ENCODE results near the gene HCN2.
"Not testable (repeated sequence)": the region's sequence is repeated elsewhere in the genome, so short reads cannot be mapped to it uniquely, and the experiment has no call there.

Gene HCN2

DNA sequence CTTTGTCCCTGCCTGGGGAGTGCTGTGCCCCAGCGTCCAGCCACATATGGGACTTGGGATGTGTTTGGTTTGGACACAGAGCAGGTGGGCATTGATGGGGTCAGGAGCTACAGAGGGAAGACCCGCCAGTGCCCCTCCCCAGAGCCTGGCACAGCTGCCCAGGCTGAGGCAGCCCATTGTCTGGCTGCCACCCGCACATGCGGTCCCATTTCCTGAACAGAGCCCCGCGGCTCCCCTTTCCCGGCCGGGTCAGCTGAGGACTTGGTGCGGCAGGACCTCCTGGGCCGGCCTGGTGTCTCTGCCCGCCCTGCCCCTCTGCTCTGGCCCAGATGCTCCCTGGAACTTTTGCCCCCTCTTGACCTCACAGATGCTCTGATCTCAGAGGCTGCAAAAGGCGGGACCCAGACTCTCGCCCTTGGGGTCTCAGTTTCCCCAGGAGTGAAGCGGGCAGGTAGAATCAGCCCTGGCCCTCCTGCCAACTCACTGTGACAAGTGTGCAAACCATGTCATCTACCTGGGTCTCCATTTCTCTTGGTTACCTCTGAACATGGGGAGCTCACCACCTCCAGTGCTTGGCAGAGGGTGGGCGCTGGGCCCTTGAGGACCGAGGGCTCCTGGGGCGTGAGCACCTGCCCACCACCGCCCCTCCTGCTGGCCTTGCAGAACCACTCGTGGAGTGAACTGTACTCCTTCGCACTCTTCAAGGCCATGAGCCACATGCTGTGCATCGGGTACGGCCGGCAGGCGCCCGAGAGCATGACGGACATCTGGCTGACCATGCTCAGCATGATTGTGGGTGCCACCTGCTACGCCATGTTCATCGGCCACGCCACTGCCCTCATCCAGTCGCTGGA, 17.8 kb downstream of the HCN2 start:
- no peak for DNase-seq

DNA sequence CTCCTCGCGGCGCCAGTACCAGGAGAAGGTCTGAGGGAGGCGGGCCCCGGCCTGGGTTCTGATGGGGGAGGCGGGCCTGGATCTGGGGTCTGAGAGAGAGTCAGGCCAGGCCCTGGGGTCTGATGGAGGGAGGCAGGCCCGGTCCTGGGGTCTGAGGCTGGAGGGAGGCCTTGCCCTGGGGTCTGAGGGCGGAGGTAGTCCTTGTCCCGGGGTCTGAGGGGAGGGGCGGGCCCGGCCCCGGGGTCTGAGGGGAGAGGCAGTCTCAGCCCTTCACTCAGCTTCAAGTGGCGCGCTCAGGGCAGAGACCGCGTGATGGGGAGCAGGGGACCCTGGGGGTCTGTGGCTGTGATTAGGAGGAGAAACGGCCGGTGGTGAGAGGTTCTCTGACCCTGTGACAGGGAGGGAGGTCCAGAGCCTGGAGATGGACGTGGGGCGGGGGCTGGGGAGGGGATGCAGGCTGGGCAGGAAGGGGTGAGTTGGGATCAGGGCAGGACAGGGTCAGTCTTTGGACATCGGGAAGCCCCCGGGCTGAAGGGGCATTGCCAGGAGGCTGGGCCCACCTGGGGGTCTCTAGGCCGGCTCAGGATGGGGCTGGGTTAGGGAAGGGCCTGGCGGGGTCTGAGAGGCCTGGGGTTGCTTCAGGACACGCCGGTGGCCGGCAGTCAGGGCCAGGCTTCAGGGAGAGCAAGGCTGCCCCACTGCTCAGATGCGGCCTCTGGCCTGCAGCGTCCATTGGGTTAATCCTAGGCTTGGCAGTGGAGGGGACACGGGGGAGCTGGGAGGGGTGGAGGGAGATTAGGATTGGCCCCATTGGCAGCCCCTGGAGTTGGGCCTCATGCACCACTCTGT, 18.7 kb downstream of the HCN2 start:
- DNase-seq: no peak

DNA sequence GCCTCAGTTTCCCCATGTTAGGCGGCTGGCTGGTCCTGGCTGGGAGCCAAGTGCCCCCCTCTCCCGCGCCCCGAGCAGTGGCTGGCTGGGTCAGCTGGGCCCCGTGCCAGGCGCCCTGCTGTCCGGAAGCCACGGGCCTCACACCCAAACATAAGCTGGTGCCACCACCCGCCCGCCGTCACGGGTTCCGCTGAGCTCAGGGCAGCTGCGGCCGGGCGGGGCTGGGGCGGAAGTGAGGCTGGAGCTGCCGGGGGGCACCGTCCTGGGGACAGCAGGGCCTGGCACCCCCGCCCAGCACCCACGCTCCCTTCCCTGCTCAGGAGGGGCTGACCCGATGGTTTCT, 19.3 kb downstream of the HCN2 start:
- DNase-seq: no peak

DNA sequence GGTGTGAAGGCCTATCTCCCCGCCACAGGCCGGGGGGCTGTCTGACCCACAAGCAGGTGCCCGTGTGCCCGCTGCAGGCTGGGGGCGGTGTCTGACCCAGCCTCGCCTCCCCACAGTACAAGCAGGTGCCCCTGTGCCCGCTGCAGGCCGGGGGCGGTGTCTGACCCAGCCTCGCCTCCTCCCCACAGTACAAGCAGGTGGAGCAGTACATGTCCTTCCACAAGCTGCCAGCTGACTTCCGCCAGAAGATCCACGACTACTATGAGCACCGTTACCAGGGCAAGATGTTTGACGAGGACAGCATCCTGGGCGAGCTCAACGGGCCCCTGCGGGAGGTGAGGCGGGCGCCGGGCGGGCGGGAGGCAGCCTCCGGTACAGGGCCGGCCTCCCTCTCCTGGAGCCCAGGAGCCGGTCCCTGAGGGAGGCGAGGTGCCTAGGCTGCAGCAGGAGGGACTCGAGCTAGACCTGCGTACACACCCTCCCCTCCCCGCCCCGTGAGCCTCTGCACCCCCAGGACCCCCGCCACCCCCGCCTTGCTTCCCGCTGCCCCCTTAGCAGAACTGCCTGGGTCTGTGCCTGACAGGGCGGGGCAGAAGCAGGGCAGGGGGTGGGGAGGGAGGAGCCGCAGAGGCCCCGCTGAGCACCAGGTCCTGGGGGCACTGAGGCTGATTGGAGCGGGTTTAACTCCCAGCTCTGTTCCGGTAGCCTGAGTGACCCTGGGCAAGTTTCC, 20.6 kb downstream of the HCN2 start:
- DNase-seq: no peak

DNA sequence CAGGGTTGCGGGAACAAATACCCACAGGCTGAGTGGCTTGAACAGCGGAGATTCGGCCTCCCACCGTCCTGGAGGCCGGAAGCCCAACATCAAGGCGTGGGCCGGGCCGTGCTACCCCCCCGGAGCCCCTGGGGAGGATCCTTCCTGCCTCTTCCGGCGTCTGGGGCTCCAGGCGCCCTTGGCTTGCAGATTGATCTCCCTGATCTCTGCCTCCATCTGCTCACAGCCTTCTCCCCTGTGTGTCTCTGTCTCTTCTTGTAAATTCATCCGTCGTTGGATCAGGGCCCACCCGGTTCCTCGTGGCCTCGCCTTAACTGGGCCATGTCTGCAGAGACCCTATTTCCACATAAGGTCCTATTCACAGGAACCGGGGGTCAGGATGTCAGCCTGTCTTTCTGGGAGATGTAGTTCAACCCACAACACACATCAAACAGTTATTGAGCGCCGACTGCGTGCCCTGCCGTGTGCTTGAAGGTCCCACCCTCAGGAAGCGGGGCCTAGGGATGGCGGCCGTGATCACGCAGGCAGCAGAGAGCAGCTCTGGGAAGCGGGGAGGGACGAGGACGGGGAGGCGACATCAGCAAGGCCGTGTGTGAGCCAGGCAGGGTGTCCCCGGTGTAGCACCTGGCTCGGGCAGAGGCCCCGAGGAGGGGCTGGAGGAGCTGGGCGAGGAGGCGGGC, 21.3 kb downstream of the HCN2 start:
- DNase-seq: no peak

DNA sequence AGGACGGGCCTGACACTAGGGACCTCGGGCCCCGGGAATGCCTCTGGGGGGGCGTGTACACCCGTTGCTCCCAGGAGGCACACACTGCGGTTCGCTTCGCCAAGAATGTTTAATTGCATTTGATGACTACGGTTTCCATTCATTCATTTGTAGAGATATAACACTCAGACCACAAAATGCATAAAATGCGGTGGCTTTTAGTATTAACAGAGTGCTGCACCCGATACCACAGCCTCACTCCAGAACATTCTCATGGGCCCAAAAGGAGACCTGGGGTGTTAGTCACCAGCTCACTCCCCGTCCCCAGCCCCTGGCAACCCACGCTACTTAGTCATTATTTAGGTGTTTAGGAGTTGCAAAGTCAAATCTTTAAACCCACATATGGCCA, 21.8 kb downstream of the HCN2 start:
- DNase-seq: no peak

DNA sequence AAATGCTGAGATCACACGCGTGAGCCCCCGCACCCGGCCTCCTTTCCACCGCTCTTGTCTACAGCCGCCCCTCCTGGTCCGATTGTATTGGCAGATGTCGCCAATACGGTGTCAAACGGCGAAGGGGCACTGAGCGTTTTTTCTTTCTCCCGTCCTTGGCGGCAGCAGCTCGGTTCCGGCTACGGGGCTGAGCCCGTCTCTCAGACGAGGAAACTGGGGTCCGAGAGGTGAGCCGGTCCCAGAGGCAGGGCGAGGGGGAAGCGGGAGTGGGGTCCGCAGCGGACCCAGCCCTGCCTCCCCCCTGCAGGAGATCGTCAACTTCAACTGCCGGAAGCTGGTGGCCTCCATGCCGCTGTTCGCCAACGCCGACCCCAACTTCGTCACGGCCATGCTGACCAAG, 23.3 kb downstream of the HCN2 start:
- DNase-seq: no peak

DNA sequence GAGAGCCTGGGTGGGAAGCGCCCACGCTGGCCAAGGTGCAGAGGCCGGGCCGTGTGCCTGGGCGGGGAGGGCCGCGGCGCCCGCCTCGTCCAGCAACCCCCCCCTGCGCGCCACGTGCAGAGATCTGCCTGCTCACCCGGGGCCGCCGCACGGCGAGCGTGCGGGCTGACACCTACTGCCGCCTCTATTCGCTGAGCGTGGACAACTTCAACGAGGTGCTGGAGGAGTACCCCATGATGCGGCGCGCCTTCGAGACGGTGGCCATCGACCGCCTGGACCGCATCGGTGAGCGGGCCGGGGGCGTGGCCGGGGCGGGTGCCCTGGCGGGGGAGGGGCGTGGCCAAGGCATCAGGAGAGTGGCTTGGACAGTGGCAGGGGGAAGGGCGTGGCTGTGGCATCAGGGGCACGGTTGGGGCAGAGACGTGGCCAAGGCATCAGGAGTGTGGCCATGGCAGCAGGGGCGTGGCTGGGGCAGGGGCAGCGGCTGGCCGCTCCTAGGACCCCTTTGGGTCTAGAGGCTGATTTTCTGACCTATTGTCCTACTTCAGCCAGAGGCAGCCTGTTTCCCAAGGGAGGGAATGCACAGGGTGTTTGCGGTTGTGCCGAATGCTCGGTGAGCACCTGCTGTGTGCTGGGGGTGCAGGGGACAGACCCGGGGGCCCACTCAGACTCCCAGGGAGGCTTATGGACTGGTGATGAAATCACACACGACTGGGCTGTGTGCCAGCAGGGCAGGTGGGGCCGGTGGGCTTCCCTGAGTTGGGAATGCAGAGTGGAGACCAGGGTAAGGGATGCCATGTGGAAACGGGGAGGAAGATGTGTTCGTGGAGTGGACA, 24.3 kb downstream of the HCN2 start:
- DNase-seq: no peak

DNA sequence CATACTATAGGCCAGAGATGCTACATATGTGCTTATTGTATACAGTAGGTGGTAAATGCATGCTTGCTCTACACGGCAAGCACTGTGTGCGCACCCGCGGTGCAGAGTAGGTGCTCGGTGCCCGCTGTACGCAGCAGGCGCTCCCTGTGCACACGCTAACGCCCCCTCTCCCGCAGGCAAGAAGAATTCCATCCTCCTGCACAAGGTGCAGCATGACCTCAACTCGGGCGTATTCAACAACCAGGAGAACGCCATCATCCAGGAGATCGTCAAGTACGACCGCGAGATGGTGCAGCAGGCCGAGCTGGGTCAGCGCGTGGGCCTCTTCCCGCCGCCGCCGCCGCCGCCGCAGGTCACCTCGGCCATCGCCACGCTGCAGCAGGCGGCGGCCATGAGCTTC, 25.9 kb downstream of the HCN2 start:
- DNase-seq: no peak

DNA sequence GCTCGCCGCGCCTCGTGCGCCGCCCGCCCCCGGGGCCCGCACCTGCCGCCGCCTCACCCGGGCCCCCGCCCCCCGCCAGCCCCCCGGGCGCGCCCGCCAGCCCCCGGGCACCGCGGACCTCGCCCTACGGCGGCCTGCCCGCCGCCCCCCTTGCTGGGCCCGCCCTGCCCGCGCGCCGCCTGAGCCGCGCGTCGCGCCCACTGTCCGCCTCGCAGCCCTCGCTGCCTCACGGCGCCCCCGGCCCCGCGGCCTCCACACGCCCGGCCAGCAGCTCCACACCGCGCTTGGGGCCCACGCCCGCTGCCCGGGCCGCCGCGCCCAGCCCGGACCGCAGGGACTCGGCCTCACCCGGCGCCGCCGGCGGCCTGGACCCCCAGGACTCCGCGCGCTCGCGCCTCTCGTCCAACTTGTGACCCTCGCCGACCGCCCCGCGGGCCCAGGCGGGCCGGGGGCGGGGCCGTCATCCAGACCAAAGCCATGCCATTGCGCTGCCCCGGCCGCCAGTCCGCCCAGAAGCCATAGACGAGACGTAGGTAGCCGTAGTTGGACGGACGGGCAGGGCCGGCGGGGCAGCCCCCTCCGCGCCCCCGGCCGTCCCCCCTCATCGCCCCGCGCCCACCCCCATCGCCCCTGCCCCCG, 26.5 kb downstream of the HCN2 start:
- DNase-seq: no peak

DNA sequence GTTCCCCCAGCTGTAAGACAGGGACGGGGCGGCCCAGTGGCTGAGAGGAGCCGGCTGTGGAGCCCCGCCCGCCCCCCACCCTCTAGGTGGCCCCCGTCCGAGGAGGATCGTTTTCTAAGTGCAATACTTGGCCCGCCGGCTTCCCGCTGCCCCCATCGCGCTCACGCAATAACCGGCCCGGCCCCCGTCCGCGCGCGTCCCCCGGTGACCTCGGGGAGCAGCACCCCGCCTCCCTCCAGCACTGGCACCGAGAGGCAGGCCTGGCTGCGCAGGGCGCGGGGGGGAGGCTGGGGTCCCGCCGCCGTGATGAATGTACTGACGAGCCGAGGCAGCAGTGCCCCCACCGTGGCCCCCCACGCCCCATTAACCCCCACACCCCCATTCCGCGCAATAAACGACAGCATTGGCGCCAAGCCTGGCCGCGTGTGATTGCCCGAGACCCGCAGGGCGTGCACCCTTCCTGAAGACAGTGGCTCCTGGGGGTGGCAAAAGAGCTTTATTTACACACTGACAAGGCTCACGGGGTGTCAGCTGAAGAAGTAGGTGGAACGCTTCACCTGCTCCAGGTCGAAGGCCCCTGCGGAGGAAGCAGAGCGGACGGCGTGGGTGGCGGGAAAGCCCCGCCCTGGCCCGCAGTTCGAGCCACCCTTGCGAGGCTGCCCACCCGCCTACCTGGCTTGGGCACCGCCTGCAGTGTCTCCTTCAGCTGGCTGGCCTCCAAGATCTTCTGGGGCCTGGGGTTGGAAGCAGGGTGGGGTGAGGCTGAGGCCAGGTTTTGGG, 27.3 kb downstream of the HCN2 start:
- DNase-seq: no peak

DNA sequence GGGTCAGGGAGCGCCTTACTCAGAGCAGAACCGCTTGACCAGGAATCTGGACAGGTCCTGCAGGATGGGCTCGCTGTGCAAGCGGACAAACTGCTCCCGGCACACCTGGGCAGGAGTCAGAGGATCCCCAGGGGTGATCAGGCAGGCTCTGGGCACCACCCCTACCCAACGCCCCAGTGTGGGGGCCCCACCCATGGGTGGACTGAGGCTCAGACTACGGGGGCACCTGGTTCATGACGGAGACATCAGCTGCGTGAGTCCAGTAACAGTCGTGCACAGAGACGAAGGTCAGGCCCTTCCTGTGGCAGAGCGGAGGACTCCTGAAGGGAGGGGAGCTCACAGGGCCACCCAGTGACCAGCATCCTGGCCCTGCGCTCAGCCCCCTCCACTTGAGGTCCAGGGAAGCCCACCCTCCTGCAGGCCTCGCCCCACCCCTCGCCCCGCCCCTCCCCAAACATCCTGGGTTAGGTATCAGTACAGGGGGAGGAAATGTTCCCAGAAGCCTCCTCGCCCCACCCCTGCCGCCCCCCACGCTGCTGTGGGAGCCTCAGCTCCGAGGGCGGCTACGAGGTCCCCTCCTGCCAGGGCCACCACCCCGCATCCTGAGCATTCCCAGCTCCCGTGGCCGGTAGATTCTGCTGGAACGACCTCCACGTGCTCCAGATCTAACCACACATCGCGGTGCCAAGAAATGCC, 28.0 kb downstream of the HCN2 start:
- DNase-seq: no peak

DNA sequence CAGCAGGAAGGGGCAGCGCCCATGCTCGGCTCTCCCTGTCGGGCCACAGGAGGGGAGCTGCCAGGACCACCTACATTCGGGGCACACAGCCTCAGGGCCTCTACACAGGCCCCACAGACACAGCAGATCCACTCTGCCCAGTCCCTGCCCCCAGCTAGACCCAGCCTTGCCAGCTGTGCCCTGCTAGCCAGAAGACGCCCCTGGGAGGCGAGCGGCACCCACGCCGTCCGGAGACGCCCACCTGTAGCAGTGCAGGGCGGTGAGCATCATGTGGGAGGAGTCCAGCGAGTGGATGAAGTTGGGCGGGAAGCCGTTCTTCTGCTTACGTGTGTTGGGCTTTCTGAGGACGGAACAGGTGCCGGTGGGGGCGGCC, 28.6 kb downstream of the HCN2 start:
- no peak for DNase-seq

DNA sequence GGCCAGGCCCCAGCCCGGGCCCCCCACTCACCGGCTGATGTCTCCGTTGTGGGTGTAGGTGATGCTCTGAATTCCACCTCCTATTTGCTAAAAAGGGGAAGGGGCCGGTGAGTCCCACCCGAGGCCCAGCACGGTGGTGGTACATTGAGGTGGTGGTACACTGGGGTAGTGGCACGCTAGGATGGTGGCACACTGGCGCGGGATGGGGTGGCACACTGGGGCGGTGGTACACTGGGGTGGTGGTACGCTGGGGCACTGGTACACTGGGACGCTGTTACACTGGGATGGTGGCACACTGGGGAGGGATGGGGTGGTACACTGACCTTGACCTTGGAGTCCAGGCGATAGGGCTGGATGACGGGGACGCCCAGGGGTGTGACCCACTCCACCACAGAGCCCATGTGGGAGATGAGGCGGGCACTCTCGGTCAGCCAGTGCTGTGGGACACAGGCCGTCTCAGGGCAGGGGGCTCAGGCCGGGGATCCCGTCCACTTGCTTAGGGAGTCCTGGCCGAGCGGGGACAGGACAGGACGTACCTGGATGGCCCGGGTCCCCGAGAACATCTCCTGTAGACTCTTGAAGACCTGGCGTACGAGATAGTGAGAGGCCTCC, 29.1 kb downstream of the HCN2 start:
- DNase-seq: no peak

DNA sequence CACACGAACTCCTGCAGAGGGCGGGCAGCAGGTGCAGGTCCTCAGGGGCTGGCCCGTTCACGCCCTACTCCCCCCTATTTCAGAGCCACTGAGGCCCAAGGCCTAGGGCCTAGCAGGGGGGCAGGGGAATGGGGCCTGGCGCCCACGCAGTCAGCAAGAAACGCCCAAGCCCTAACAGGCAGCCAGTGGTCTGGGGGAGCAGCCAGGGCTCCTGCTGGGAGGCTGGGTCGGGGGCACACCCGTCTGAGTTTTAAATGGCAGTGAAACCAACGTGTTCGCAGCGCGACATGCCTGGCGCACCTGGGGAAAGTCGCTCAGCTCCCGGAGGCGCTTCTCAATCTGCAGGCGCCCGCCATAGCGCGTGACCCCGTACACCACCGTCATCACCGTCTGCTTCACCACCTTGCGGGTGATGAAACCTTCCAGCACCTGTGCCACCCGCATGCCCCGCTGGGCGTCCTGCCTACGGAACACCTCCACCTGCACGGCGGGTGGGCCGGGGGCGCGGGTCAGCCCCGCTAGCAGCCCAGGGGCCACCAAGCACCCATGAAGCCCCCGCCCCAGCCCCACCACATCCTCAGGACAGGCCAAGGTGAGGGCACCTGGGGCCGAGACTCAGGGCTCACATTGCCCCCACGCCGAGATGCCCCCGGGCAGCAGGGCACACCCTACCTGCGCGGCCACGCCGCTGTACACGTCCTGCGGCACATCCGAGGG, 29.8 kb downstream of the HCN2 start:
- no peak for DNase-seq

DNA sequence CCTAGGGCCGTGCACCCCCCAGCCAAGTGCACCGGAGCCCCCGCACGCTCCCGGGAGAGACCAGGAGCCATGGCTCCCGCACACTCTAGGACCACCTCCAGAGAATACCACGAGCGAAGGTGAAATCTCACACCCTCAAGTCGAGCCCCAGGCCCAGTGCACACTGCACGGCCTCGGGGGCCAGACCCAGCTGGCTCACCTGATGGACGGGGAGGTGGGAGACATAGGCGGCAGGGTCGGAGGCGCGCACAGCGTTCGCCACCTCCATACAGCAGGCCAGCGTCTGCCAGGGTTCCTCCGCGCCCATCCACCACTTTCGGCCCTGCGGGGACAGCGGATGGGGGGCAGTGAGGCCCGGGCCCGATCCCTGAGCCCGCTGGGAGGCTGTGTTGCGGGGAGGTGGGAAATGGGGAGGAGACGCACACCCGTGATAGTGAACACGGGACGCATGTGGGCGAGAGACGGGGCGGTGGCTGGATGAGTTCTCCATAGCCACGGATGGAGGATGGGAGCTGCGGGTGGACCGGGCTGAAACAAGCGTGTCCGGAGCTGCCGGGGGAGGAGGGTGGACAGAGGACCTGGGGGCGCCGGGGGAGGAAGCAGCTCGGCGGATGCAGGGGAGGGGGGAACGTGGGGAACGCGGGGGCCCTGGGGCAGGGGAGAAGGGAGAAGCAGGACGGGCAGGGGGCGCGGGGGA, 30.6 kb downstream of the HCN2 start:
- DNase-seq: no peak

DNA sequence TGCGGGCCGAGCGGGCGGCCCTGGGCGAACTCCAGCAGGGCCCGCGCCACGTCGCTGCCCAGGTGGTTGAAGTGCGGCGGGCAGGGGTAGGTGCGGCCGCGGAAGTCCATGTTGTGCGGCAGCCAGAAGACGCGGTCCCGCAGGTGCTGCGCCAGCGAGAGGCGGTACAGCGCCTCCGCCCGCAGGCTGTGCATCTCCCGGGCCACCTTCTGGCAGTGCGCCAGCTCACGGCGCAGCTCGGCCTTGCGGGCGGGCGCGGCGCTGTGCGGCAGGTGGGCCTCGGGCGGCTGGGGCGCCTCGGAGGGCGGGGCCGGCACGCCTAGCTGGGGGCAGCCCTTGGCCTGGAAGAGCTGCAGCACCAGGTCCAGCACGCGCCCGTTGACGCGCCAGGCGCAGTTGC, 31.5 kb downstream of the HCN2 start:
- not testable (repeated sequence) for DNase-seq

DNA sequence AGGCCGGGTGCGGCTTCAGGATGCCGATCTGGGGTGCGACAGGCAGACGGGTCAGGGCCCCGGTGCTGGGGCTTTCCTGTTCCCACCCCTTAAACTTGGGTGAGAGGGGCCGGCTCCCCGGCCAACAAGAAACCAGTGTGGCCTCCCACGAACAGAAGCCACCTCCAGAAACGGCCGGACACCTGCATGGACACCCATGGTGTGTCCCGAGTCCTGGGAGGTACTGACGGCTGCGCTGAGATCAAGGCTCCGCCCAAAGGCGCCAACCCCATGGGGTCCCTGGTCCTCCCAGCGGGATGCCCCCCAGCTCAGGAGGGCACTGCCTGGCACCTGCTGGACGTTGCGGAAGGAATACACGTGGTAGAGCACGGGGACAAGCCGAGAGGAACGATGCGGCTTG, 32.1 kb downstream of the HCN2 start:
- DNase-seq: no peak

Data from NCI-H1105 (cell line).